H9 (cell line): ENCODE data around the gene TTC33. TPM values are rescaled to one million over a fixed set of nuclear protein-coding genes. Genes with fewer than 3 reads are reported as not detected.
"Not testable (repeated sequence)": the region's sequence is repeated elsewhere in the genome, so short reads cannot be mapped to it uniquely, and the experiment has no call there.

Source experiments
- DNase-seq: peaks from one replicate; pipeline ENCODE4 v3.0.0-alpha.2; 2017
- H2AFZ ChIP-seq: one replicate; pipeline ENCODE4 v1.6.1; 2013; ENCODE audit warnings: mild to moderate bottlenecking, low read length, control low read depth, moderate library complexity
- H2AK5ac ChIP-seq: 2 replicates; pipeline ENCODE4 v1.6.1; 2013; ENCODE audit warnings: low read length, control low read depth, mixed read lengths; ENCODE audit not compliant: insufficient read length
- H2BK120ac ChIP-seq: one replicate; pipeline ENCODE4 v1.6.1; 2013; ENCODE audit warnings: low read depth, mild to moderate bottlenecking, low read length, control low read depth, inconsistent platforms; ENCODE audit not compliant: poor library complexity, severe bottlenecking
- H2BK12ac ChIP-seq: 2 replicates; pipeline ENCODE4 v1.6.1; 2013; ENCODE audit warnings: low read length, control low read depth, mixed read lengths, low read depth; ENCODE audit not compliant: insufficient read length
- H2BK15ac ChIP-seq: 2 replicates; pipeline ENCODE4 v1.6.1; 2013; ENCODE audit warnings: low read depth, low read length, control low read depth
- H2BK20ac ChIP-seq: one replicate; pipeline ENCODE4 v1.6.1; 2013; ENCODE audit warnings: low read depth, mild to moderate bottlenecking, low read length, control low read depth, inconsistent platforms; ENCODE audit not compliant: poor library complexity, severe bottlenecking
- H2BK5ac ChIP-seq: 2 replicates; pipeline ENCODE4 v1.6.1; 2013; ENCODE audit warnings: low read length, control low read depth, mixed read lengths; ENCODE audit not compliant: insufficient read length
- H3K14ac ChIP-seq: 2 replicates; pipeline ENCODE4 v1.6.1; 2013; ENCODE audit warnings: low read length, control low read depth; ENCODE audit not compliant: insufficient read depth
- H3K18ac ChIP-seq: 2 replicates; pipeline ENCODE4 v1.6.1; 2013; ENCODE audit warnings: low read depth, mild to moderate bottlenecking, mixed read lengths, low read length, control low read depth; ENCODE audit not compliant: insufficient read length
- H3K23ac ChIP-seq: 2 replicates; pipeline ENCODE4 v1.6.1; 2013; ENCODE audit warnings: low read length, control low read depth, mixed read lengths, low read depth; ENCODE audit not compliant: insufficient read length
- H3K23me2 ChIP-seq: 2 replicates; pipeline ENCODE4 v1.6.1; 2013; ENCODE audit warnings: low read depth, mild to moderate bottlenecking, mixed read lengths, low read length, control low read depth; ENCODE audit not compliant: insufficient read length, poor library complexity, severe bottlenecking
- H3K27ac ChIP-seq: 2 replicates; pipeline ENCODE4 v1.5.1; 2013; ENCODE audit warnings: low read length, control low read depth, mixed read lengths, low read depth; ENCODE audit not compliant: insufficient read length
- H3K27me3 ChIP-seq: 2 replicates; pipeline ENCODE4 v1.6.1; 2013; ENCODE audit warnings: low read length, control low read depth, inconsistent platforms; ENCODE audit not compliant: insufficient read depth
- H3K4ac ChIP-seq: 2 replicates; pipeline ENCODE4 v1.6.1; 2013; ENCODE audit warnings: low read depth, mild to moderate bottlenecking, control low read depth, inconsistent platforms, low read length, moderate library complexity
- H3K4me1 ChIP-seq: 2 replicates; pipeline ENCODE4 v1.6.1; 2013; ENCODE audit warnings: low read length, control low read depth, inconsistent platforms; ENCODE audit not compliant: insufficient read depth
- H3K4me2 ChIP-seq: 2 replicates; pipeline ENCODE4 v1.6.1; 2013; ENCODE audit warnings: low read length, control low read depth, mixed read lengths; ENCODE audit not compliant: insufficient read length, insufficient read depth
- H3K56ac ChIP-seq: 2 replicates; pipeline ENCODE4 v1.6.1; 2013; ENCODE audit warnings: low read depth, mild to moderate bottlenecking, mixed read lengths, low read length, control low read depth; ENCODE audit not compliant: insufficient read length
- H3K79me1 ChIP-seq: 2 replicates; pipeline ENCODE4 v1.6.1; 2013; ENCODE audit warnings: low read depth, mild to moderate bottlenecking, moderate library complexity, low read length, control low read depth, inconsistent platforms; ENCODE audit not compliant: insufficient read depth, poor library complexity, severe bottlenecking
- H3K79me2 ChIP-seq: 2 replicates; pipeline ENCODE4 v1.6.1; 2013; ENCODE audit warnings: low read length, control low read depth, inconsistent platforms; ENCODE audit not compliant: insufficient read depth
- H3K9ac ChIP-seq: 2 replicates; pipeline ENCODE4 v1.6.1; 2013; ENCODE audit warnings: low read length, control low read depth, mixed read lengths; ENCODE audit not compliant: insufficient read length; ENCODE audit errors: extremely low read depth
- H3K9me3 ChIP-seq: one replicate; pipeline ENCODE4 v1.6.1; 2013; ENCODE audit warnings: low read depth, low read length, inconsistent platforms; ENCODE audit not compliant: control insufficient read depth
- H3T11ph ChIP-seq: one replicate; pipeline ENCODE4 v1.6.1; 2013; ENCODE audit warnings: mild to moderate bottlenecking, low read length, control low read depth, inconsistent platforms
- H4K20me1 ChIP-seq: one replicate; pipeline ENCODE4 v1.6.1; 2013; ENCODE audit not compliant: control insufficient read depth, insufficient read length, insufficient read depth
- H4K5ac ChIP-seq: 2 replicates; pipeline ENCODE4 v1.6.1; 2013; ENCODE audit warnings: low read depth, mild to moderate bottlenecking, mixed read lengths, low read length, control low read depth; ENCODE audit not compliant: insufficient read length
- H4K8ac ChIP-seq: replicated peaks from 2 replicates; pipeline ENCODE4 v1.6.1; 2013; ENCODE audit warnings: low read length, control low read depth, mixed read lengths, low read depth; ENCODE audit not compliant: insufficient read length
- H4K91ac ChIP-seq: 2 replicates; pipeline ENCODE4 v1.6.1; 2013; ENCODE audit warnings: low read depth, mild to moderate bottlenecking, moderate library complexity, mixed read lengths, low read length, control low read depth; ENCODE audit not compliant: insufficient read length
- H3K27ac Mint-ChIP-seq, 3 experiments: 2 replicates in 2 of 3; 3 replicates in 1 of 3; pipeline ENCODE4 v1.8.0; 2020 to 2021; ENCODE audit warnings: mixed read lengths in 3 of 3, mild to moderate bottlenecking in 1 of 3, moderate library complexity in 1 of 3
- H3K27me3 Mint-ChIP-seq: 2 replicates; pipeline ENCODE4 v1.8.0; 2021; ENCODE audit warnings: low read depth, mild to moderate bottlenecking, moderate library complexity, mixed read lengths
- H3K36me3 Mint-ChIP-seq, 3 experiments: 2 replicates in 2 of 3; 3 replicates in 1 of 3; pipeline ENCODE4 v1.8.0; 2020 to 2021; ENCODE audit warnings: low read depth in 3 of 3, mixed read lengths in 3 of 3; ENCODE audit not compliant: insufficient read depth in 1 of 3
- H3K4me1 Mint-ChIP-seq, 2 experiments: 2 replicates each; pipeline ENCODE4 v1.8.0; 2020; ENCODE audit warnings: mixed read lengths in 2 of 2
- H3K4me3 Mint-ChIP-seq, 2 experiments: 2 replicates in 1 of 2; 3 replicates in 1 of 2; pipeline ENCODE4 v1.8.0; 2020 to 2021; ENCODE audit warnings: mild to moderate bottlenecking in 2 of 2, mixed read lengths in 2 of 2, moderate library complexity in 1 of 2
- H3K9me3 Mint-ChIP-seq, 2 experiments: 2 replicates in 1 of 2; 3 replicates in 1 of 2; pipeline ENCODE4 v1.8.0; 2020; ENCODE audit warnings: mild to moderate bottlenecking in 2 of 2, mixed read lengths in 2 of 2, moderate library complexity in 1 of 2
- CTCF ChIP-seq: fragments of 200-600 bp; sonication (generic); conservative IDR thresholded peaks from 3 replicates; pipeline ENCODE4 v1.8.0; 2021; ENCODE audit warnings: antibody characterized with exemption, mild to moderate bottlenecking
- WGBS: extraction: QIAGEN DNeasy Blood & Tissue Kit; methylation state at CpG from one replicate; pipeline ENCODE4 v1.1.7; 2013; ENCODE audit warnings: missing lambda C conversion rate, low lambda C conversion rate, mixed read lengths; ENCODE audit not compliant: insufficient read length; ENCODE audit errors: extremely low coverage; 5-methylcytosine and 5-hydroxymethylcytosine counted together
- total RNA-seq: library from RNA; stranded (reverse); gene quantifications from 2 replicates; pipeline ENCODE4 v1.2.1, GENCODE V29; 2021

TTC33 gene
- total RNA-seq, 1 experiment from 2014 or later = 7.3 TPM

GRCh38 chr5:40733434-40733833 is 22.3 kb downstream of the TTC33 start:
- no peak overlapping the region for H4K5ac ChIP-seq
- no peak for TF ChIP-seq CTCF
- H4K8ac ChIP-seq = no peak overlapping the region
- no peak overlapping the region for H2BK20ac ChIP-seq
- Mint-ChIP-seq H3K27me3 (no peaks in the 10 kb centered on the region), H3K27ac (no peak overlapping the region), H3K4me3 (no peak overlapping the region), H3K9me3 (no peaks in the 10 kb centered on the region), H3K4me1 (no peaks in the 10 kb centered on the region), H3K36me3 (no peaks in the 10 kb centered on the region)
- no peak overlapping the region for H2BK5ac ChIP-seq
- no peak for DNase-seq
- no peaks in the 10 kb centered on the region for H3K4me1 ChIP-seq
- no peak overlapping the region for H3K4me2 ChIP-seq
- no peak overlapping the region for H2AFZ ChIP-seq
- no peaks in the 10 kb centered on the region for H3K27me3 ChIP-seq
- no peak overlapping the region for H2BK15ac ChIP-seq
- no peaks in the 10 kb centered on the region for H3K79me1 ChIP-seq
- H3K9me3 ChIP-seq = no peaks in the 10 kb centered on the region
- no peak overlapping the region for H3K27ac ChIP-seq
- H3K79me2 ChIP-seq = 0 out of 2 replicates have a peak, but pooled peaks cover 1% of the 10 kb centered on the region
- WGBS = no CpG with 5 or more reads among the region's 2 CpGs
- H4K91ac ChIP-seq = no peak overlapping the region
- H2AK5ac ChIP-seq = no peak overlapping the region
- H3K56ac ChIP-seq = no peak overlapping the region
- no peak overlapping the region for H3K9ac ChIP-seq
- no peak overlapping the region for H2BK120ac ChIP-seq
- H4K20me1 ChIP-seq = no peaks in the 10 kb centered on the region
- no peak overlapping the region for H3T11ph ChIP-seq
- H3K18ac ChIP-seq = no peak overlapping the region
- H3K23me2 ChIP-seq = no peaks in the 10 kb centered on the region
- H3K14ac ChIP-seq = no peak overlapping the region
- no peak overlapping the region for H2BK12ac ChIP-seq
- H3K23ac ChIP-seq = no peak overlapping the region
- H3K4ac ChIP-seq = no peak overlapping the region

GRCh38 chr5:40722497-40722911 is 33.3 kb downstream of the TTC33 start:
- not testable (repeated sequence) for H3K27me3 Mint-ChIP-seq, H3K4me3 Mint-ChIP-seq, DNase-seq, H2BK12ac ChIP-seq, H3K27ac ChIP-seq, H4K20me1 ChIP-seq, H2BK20ac ChIP-seq, H3K9ac ChIP-seq, H4K91ac ChIP-seq, H3K79me1 ChIP-seq, H3K27ac Mint-ChIP-seq, H3K27me3 ChIP-seq, H3K23me2 ChIP-seq, H2BK120ac ChIP-seq, H3K14ac ChIP-seq, H3K4me1 Mint-ChIP-seq, H3K79me2 ChIP-seq, H3K4me1 ChIP-seq, H3K9me3 ChIP-seq, H3K23ac ChIP-seq, H3T11ph ChIP-seq, H2BK5ac ChIP-seq, H3K18ac ChIP-seq, H3K56ac ChIP-seq, H4K5ac ChIP-seq, H2BK15ac ChIP-seq, H2AK5ac ChIP-seq, H3K4me2 ChIP-seq, H4K8ac ChIP-seq, H2AFZ ChIP-seq, H3K4ac ChIP-seq
- Mint-ChIP-seq H3K36me3 (peaks cover 31 to 50% (median 46%) of the 10 kb centered on the region in 3 experiments), H3K9me3 (peaks cover 25 to 27% of the 10 kb centered on the region in 2 experiments)
- WGBS = no CpG with 5 or more reads among the region's 37 CpGs
